C4-2B (cell line): ENCODE data around the gene CCDC13.

Experiments
- CTCF ChIP-seq: fragments of 450-650 bp; conservative IDR thresholded peaks from 2 replicates; pipeline ENCODE4 v1.5.1; 2017; ENCODE audit warnings: mild to moderate bottlenecking
- ZFX ChIP-seq: fragments of 450-650 bp; IDR thresholded peaks from 2 replicates; pipeline ENCODE4 v1.6.1; 2017

GRCh38 chr3:42723219-42723618 is 49.8 kb downstream of the CCDC13 start:
- TF ChIP-seq CTCF (no peak), ZFX (no peak)
